HT1080 (cell line): ENCODE measurements around the gene ARHGAP32. TPM values are rescaled to one million over a fixed set of nuclear protein-coding genes. Genes with fewer than 3 reads are reported as not detected.

Experiments used
- DNase-seq: peaks from one replicate; pipeline ENCODE4 v3.0.0-alpha.2; 2015; ENCODE audit warnings: low read depth
- total RNA-seq: library from RNA; depleted of rRNA; stranded (reverse); fragments of >200 nt; shearing (Covaris generic); gene quantifications from 2 replicates; pipeline ENCODE4 v1.2.3, GENCODE V29; 2014

The ARHGAP32 gene
- total RNA-seq, 1 experiment from 2014 or later, result 9.6 TPM

DNA sequence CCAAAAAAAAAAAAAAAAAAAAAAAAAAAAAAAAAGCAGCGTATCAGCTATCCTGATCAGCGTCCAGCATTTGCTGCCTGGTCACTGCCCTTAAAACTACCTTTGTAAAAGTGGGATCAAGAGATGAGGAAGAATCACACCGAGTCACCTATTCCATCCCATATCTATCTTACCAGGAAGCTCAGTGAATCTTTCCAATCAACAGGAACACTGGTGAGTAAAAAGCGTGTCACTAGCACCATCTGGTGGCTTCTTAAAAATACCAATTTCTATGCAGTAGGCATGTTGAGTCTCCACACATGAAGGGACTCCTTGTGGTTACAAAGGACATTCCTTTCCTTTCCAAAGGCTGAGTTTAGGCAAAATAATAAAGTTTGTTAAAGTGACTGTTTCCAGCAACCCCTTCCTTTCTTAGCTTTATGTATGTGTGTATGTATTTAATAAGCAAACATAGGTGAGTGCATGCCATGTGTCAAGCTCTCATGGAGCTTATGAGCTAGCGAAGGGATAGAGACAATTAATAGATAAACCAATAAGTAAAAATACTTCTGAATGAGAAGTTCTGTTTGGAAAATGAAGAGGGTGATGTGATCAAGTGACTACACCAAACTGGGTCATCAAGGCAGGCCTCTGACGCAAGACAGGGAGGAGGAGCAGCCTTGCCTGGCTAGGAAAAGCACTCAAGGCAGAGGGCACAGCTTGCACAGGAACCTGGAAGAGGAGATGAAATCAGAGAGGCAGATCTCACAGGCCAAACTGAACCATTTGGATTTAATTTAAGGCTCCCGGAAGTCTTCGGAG lies 235.5 kb downstream of the ARHGAP32 start:
- peak; percentile 75 for DNase-seq

DNA sequence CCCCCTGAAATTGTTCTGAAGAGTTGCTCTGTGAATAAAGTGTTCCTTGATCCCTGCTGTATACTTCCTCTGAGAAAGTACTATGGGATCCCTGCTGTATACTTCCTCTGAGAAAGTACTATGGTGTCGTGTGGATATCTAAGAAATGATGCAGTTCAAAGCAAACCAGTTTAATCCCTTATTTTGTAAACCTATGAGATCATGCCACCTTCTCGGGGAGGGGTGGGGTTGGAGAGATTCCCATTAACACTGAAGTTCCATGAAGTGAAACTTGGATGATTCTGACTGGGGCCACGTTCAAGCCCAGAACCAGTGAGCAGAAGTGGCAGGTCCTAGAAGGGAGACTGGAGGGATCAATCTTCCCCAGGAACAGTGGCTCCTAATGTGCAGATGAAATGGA lies 236.5 kb downstream of the ARHGAP32 start:
- no peak for DNase-seq

GRCh38 chr11:128953151-128953550 lies 239.0 kb downstream of the ARHGAP32 start:
- no peak for DNase-seq

GRCh38 chr11:128949791-128950454 lies 242.2 kb downstream of the ARHGAP32 start:
- DNase-seq, result no peak

GRCh38 chr11:128948583-128948982 lies 243.5 kb downstream of the ARHGAP32 start:
- DNase-seq, result no peak

DNA sequence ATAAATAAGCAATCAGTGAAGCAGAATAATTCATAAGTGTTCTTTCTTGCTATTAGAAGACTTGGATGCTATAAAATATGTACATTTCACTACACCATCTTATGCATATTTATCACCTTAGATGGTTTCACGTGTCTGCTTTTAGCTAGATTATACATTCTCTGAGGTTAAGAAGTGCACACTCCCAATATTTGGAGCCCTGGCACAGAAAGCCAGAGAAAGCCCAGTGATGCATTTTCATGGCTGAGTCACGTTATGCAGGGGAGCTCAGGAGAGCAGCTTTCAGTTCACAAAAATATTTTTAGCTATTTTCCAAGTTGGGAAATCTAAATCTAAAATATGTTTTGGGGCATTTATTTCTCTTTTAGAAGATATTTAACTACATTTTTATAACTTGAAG lies 244.4 kb downstream of the ARHGAP32 start:
- DNase-seq, result no peak

DNA sequence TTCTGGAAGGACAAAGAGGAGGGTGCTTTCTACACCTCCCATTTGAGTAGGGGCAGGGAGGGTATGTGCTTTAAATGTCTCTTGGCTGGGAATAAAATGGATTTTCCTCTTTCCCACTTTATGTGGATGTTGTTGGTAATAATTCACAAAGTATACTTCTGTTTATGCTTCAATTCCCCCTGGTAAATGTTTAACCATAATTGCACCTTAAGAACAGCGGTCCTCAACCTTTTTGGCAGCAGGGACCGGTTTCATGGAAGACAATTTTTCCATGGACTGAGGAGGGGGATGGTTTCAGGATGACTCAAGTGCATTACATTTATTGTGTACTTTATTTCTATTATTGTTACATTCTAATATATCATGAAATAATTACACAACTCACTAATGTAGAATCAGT lies 245.5 kb downstream of the ARHGAP32 start:
- DNase-seq, result no peak

DNA sequence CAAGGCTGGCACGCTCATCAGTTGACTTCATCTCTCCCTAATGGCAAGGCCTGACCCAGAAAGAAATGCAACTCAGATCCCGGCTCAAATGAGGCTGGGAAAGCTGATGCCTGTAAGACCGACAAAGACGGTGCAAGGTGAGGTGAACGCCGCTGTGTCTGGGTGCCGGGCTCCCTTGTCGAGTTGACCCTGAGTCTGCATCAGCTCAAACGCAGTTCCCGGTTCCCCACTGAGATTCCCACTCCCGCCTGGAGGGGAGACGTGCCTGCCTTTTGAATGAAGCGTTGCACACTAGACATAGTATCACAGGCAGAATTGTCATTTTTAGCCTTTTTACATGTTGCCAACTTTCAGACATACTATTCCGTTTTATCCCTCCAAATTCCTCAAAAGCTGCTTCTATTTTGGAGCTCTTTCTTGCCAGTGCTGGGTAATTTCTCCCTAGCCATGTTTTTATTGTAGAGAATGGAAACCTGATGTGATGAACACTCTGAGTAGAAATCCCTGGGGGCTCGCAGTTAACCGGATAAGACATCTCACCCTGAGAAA lies 248.6 kb downstream of the ARHGAP32 start:
- no peak for DNase-seq

- DNase-seq, result no peak
Observed at GRCh38 chr11:128942817-128943427, 249.2 kb downstream of the ARHGAP32 start, which contains the start of gene TP53AIP1. Gene TP53AIP1, minus strand, starts transcription at chr11:128942871. Its CDS starts 5,053 bp downstream, at chr11:128937818.

- no peak for DNase-seq
Observed at GRCh38 chr11:128942272-128942612, 249.9 kb downstream of the ARHGAP32 start.

DNA sequence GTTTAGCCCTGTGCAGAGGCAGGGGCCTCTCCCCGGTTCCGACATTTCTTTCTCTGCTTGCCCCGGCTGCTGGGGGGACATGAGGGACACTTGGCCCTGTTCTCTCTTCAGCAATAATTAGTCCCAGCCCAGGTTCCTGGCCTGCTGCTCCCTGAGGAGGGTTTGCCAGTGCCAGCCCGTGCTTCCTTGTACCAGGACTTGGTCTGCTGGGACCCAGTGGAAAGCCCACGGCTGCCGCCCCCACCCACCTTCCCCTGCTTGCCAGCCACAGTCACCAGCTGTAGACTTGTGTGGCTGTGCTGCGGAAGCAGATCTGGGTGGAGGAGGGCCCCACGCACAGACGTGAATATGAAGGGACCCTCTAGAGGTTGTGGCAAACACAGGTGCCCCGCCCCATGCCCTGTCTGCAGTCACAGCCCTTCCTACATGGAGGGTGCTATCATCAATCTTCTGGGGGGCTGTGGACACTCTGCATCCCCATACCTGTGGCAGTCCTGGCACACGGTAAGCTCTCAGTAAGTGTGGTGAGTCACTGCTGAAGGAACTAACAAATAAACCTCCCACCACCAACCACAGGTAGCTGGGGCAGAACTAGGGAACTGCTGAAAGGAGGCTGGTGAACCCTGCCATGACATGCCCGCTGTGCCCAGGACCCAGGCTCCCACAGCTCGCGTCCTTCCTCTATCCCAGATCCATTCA lies 250.4 kb downstream of the ARHGAP32 start:
- DNase-seq, result no peak

GRCh38 chr11:128941110-128941509 lies 251.0 kb downstream of the ARHGAP32 start:
- DNase-seq, result no peak

DNA sequence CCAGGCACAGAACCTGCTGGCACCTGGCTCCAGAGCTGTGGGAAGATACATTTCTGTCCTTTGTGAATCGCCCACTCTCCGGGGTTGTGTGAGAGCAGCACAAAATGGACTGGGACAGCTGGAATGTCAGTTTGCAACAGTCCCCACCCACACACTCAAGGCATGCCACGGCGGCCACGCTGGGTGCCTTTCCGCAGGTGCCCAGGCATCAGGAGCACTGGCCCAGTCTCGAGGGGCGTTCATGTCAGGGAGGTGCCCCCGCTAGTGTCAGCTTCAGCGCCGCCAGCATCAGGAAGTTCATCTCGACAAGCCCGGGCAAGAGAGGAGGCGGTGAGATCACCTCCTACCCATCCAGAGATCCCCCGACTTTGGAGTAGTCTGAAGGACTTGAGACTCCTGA lies 251.5 kb downstream of the ARHGAP32 start:
- DNase-seq, result no peak

- no peak for DNase-seq
Observed at GRCh38 chr11:128940156-128940555, 252.0 kb downstream of the ARHGAP32 start.

DNA sequence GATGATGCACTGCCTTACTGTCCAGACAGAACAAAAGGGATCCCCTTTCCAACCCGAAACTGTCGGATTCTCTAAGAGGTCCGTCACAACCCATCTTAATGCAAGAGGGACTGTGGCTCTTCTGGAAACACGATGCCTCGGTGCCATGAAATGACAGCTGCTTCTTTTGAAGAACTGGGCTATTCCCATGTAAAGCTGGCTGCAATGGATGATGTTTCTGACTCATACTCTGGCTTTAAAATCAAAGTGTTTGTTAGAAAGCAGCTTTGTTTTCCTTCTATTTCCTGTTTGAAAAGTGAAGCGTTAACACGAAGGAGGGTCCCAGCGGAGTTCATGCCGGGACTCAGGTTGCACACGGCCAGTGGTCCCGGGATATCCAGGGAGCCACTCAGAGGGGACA lies 252.5 kb downstream of the ARHGAP32 start:
- DNase-seq, result no peak

DNA sequence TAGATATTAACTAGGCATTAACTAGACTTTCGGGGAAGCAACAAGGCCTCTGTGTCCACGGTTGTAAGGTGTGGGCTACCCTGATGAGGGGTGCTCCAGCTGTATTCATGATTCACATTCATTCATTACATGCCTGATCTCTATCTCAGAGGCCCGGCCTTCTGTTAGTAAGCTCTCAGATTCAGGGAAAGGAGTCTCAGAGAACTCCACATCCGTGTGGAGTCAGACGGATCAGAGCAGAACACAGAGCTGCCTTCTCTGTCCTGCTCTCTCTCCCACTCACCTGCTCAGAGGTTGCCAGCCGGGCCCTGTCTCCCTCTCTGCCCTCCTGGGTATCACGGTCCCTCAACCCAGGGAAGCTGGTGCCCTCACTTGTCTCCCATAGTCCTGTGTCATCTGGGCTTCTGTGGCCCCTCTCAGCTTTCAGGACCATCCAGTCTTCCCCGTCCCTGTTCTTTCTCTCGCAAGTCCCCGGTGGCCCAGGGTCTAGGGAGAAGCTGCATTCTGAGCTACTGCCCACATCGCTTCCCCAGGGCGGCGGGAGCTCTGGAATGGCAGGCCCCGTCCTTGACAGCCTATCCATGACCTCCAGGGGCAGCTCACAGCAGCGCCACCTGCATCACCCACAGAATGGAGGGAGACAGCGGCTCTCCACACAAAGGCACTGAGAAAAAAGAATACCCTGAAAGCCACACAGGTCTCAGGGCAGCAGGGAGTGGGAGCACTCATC lies 253.8 kb downstream of the ARHGAP32 start:
- no peak for DNase-seq

DNA sequence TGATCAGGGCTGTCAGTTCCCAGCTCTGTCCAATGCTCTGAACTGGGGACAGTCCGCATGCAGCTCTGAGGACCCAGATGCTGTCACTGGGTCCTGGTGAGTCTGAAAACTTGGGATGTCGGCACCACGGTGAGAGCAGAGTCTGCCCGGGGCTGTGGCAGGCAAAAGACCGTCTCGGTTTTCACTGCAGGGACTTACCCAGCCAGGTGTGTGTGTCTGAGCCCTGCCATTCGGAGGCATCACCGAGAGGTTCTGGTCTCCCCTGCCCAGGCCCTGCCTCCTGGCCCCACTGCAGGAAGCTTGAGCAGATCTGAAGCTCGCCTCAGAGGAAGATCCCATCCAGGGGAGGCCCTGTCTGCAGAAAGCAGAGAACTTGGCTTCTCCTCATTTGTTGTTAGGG lies 254.6 kb downstream of the ARHGAP32 start:
- DNase-seq, result no peak

DNA sequence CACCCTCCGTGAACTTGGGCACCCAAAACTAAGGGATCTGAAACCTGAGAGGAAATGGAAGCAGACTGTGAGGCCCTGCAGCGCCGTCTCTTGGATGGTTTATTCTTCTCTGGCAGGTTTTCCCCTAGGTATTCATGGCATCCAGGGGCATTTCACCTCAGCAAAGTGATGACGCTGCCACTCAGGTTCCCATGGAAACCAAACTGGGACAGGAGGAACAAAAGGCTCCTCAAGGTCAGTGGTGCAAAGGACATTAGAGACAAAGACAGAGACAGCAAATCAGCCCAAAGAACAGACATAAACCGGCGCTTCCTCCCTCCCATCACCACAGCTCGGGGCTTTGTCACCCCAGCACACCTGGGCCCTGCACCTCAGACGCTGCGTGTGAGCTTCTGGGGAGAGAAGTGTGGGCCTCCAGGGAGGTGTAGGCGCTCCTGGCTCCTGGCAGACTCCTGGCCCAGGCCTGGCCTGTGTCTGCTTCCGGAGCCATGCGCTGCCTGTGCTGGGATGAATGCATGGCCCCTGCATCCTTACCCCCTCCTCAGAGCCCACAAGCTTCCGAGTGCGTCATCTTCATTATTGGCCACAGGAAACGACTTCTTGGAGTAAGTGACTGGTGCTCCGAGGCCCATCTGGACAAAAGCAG lies 255.4 kb downstream of the ARHGAP32 start:
- no peak for DNase-seq

DNA sequence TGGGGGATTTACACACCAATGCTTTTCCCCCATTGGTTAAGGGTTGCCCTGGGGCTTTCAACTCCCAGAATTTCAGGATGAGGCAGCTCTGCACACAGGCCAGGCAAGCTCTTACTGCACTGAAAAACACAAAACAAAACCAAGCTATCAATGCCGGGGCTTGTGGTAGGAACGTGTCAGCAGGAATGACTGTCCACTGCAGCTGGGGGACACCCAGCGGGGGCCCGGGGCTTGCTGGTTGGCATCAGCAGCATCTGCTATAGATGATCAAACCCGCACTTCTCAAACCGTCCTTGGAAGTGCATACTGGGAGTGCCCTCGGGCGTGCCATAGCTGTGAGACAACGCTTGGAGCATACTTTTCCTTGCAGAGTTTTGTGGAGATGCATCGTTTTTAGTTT lies 257.2 kb downstream of the ARHGAP32 start:
- DNase-seq, result no peak

GRCh38 chr11:128934351-128934750 lies 257.8 kb downstream of the ARHGAP32 start:
- no peak for DNase-seq
